Transverse colon (tissue), 4 donors: ENCODE measurements around the gene CACNG7. TPM values are rescaled to one million over a fixed set of nuclear protein-coding genes. Genes with fewer than 3 reads are reported as not detected.

ENCODE experiments used
- DNase-seq: peaks from one replicate; pipeline ENCODE4 v3.0.0-alpha.2; 2019
- H3K27ac ChIP-seq, 4 donors: fragments of 200-600 bp; sonication (generic); 2 replicates each; pipeline ENCODE4 v1.5.1; 2016 to 2018; ENCODE audit warnings: inconsistent platforms in 4 of 4
- H3K27me3 ChIP-seq: fragments of 200-600 bp; sonication (generic); 2 replicates; pipeline ENCODE4 v1.5.1; 2017; ENCODE audit warnings: inconsistent platforms
- H3K36me3 ChIP-seq, 4 donors: fragments of 200-600 bp; sonication (generic); 2 replicates each; pipeline ENCODE4 v1.5.1; 2017 to 2019; ENCODE audit warnings: inconsistent platforms in 4 of 4
- H3K4me1 ChIP-seq, 4 donors: fragments of 200-600 bp; sonication (generic); 2 replicates each; pipeline ENCODE4 v1.5.1; 2017 to 2020; ENCODE audit warnings: inconsistent platforms in 4 of 4
- H3K4me3 ChIP-seq, 4 donors: fragments of 200-600 bp; sonication (generic); 1 replicate in 1 of 4; 2 replicates in 3 of 4; pipeline versions ENCODE4 v1.5.1 to v1.6.1; 2017 to 2019; ENCODE audit warnings: inconsistent platforms in 4 of 4
- H3K9me3 ChIP-seq, 2 donors: fragments of 200-600 bp; sonication (generic); 2 replicates each; pipeline ENCODE4 v1.5.1; 2017 to 2019; ENCODE audit warnings: inconsistent platforms in 2 of 2
- CTCF ChIP-seq, 5 experiments: fragments of 200-600 bp in 3 of 5; fragments of 450-650 bp in 2 of 5; sonication (generic) in 3 of 5; IDR thresholded peaks; 1 replicate in 2 of 5; 2 replicates in 3 of 5; pipeline ENCODE4 v1.5.1; 2016 to 2017; ENCODE audit warnings: antibody characterized with exemption in 5 of 5, inconsistent platforms in 3 of 5, mild to moderate bottlenecking in 2 of 5, moderate library complexity in 1 of 5
- EP300 ChIP-seq: sonication (generic); formaldehyde crosslinking; IDR thresholded peaks from one replicate; pipeline ENCODE4 v1.6.1; 2017; ENCODE audit warnings: antibody characterized with exemption, low read depth
- POLR2A ChIP-seq: fragments of 450-650 bp; IDR thresholded peaks from one replicate; pipeline ENCODE4 v1.6.1; 2016; ENCODE audit warnings: antibody characterized with exemption, mild to moderate bottlenecking, moderate library complexity
- POLR2AphosphoS5 ChIP-seq, 3 donors: sonication (generic); formaldehyde crosslinking; IDR thresholded peaks; one replicate each; pipeline ENCODE4 v1.6.1; 2016; ENCODE audit warnings: antibody characterized with exemption in 3 of 3
- WGBS, 2 donors: methylation state at CpG; one replicate each; pipeline ENCODE4 v1.1.5; 2018; ENCODE audit warnings: low coverage in 1 of 2; 5-methylcytosine and 5-hydroxymethylcytosine counted together
- in situ Hi-C, 4 donors: fragments of 200-750 bp; cut with MboI; loops; one replicate each; pipeline versions ENCODE4 v1.15.0 to v1.15.1; 2017; ENCODE audit warnings: low sequenced_read_pairs in 3 of 4, low pct_ligation_motif_present in 1 of 4, low pct_unique_long_range_greater_than_20kb in 1 of 4
- intact Hi-C: fragments of 100-400 bp; cut with DNase I; formaldehyde crosslinking; loops from one replicate; pipeline ENCODE4 v1.15.1; 2023; ENCODE audit warnings: low total_unique reads
- total RNA-seq, 4 donors: library from RNA; depleted of rRNA; stranded (reverse); fragments of >200 nt; gene quantifications; one replicate each; pipeline ENCODE4 v1.1.0, GENCODE V29; 2016

The CACNG7 gene
- total RNA-seq, 4 donors from 2014 or later: not detected

GRCh38 chr19:53884256-53884655 lies 24.8 kb upstream of the CACNG7 start:
- H3K9me3 ChIP-seq: no peaks in the 10 kb centered on the region
- 23 to 51% methylated on average over 2 to 12 of the region's 12 CpGs for WGBS, 2 donors
- DNase-seq: no peak
- H3K4me3 ChIP-seq: no peak overlapping the region
- peaks cover 14 to 22% (median 15%) of the 10 kb centered on the region in 4 donors for H3K4me1 ChIP-seq
- intact Hi-C loops: no loop called here
- in situ Hi-C loops: no loop called here
- H3K27me3 ChIP-seq: peaks cover 65% of the 10 kb centered on the region
- H3K36me3 ChIP-seq: no peaks in the 10 kb centered on the region
- TF ChIP-seq CTCF (IDR thresholded peaks at IDR 0.05) (no peak), EP300 (no peak), POLR2A (no peak), POLR2AphosphoS5 (IDR thresholded peaks at IDR 0.05) (no peak)
- no peak overlapping the region for H3K27ac ChIP-seq

GRCh38 chr19:53885036-53885435 lies 24.0 kb upstream of the CACNG7 start:
- in situ Hi-C loops: loop anchor here in 1 of 4 donors (5.0 kb wide), 1 partner anchor 43 kb away; no protein-coding TSS in a partner anchor

GRCh38 chr19:53892301-53892980 lies 16.6 kb upstream of the CACNG7 start:
- Histone ChIP-seq H3K27me3 (peaks cover 62% of the 10 kb centered on the region), H3K9me3 (no peaks in the 10 kb centered on the region), H3K36me3 (no peaks in the 10 kb centered on the region), H3K4me3 (no peak overlapping the region), H3K4me1 (peaks cover 0 to 9% (median 6%) of the 10 kb centered on the region in 4 donors), H3K27ac (no peak overlapping the region)
- in situ Hi-C loops: loop anchor here in 1 of 4 donors (10.0 kb wide), 1 partner anchor 132 kb away; no protein-coding TSS in a partner anchor
- intact Hi-C loops: no loop called here
- no peak for DNase-seq
- TF ChIP-seq EP300: no peak
- no peak for TF ChIP-seq POLR2AphosphoS5 (IDR thresholded peaks at IDR 0.05)
- TF ChIP-seq CTCF (IDR thresholded peaks at IDR 0.05): no peak
- no peak for TF ChIP-seq POLR2A
- 53 to 72% methylated on average over 2 to 23 of the region's 23 CpGs for WGBS, 2 donors

More at GRCh38 chr19:53885036-53885435, 24.0 kb upstream of the CACNG7 start:
- intact Hi-C loops: no loop called here
- H3K9me3 ChIP-seq: no peaks in the 10 kb centered on the region
- H3K4me3 ChIP-seq: no peak overlapping the region
- peaks cover 64% of the 10 kb centered on the region for H3K27me3 ChIP-seq
- no peaks in the 10 kb centered on the region for H3K36me3 ChIP-seq
- peaks cover 10 to 23% (median 21%) of the 10 kb centered on the region in 4 donors for H3K4me1 ChIP-seq
- no peak for TF ChIP-seq POLR2A
- no peak for TF ChIP-seq EP300
- TF ChIP-seq CTCF (IDR thresholded peaks at IDR 0.05): no peak
- no peak for TF ChIP-seq POLR2AphosphoS5 (IDR thresholded peaks at IDR 0.05)
- WGBS, 2 donors: 82 to 86% methylated on average over 7 to 10 of the region's 10 CpGs
- DNase-seq: no peak
- H3K27ac ChIP-seq: no peak overlapping the region

- no peak for DNase-seq
- peaks cover 0 to 9% (median 6%) of the 10 kb centered on the region in 4 donors for H3K4me1 ChIP-seq
- 49% methylated on average over 7 of the region's 8 CpGs; no CpG with 5 or more reads in 1 of the 2 donors for WGBS, 2 donors
- intact Hi-C loops: no loop called here
- no peak overlapping the region for H3K4me3 ChIP-seq
- no peaks in the 10 kb centered on the region for H3K36me3 ChIP-seq
- in situ Hi-C loops: loop anchor here in 1 of 4 donors (10.0 kb wide), 1 partner anchor 132 kb away; no protein-coding TSS in a partner anchor
- H3K9me3 ChIP-seq: no peaks in the 10 kb centered on the region
- peaks cover 67% of the 10 kb centered on the region for H3K27me3 ChIP-seq
- no peak for TF ChIP-seq EP300
- no peak for TF ChIP-seq POLR2A
- TF ChIP-seq POLR2AphosphoS5 (IDR thresholded peaks at IDR 0.05): no peak
- TF ChIP-seq CTCF (IDR thresholded peaks at IDR 0.05): no peak
- no peak overlapping the region for H3K27ac ChIP-seq
Observed at GRCh38 chr19:53892981-53893325, 16.1 kb upstream of the CACNG7 start.
